ENCODE results near the gene SEMA5B.

Gene SEMA5B

DNA sequence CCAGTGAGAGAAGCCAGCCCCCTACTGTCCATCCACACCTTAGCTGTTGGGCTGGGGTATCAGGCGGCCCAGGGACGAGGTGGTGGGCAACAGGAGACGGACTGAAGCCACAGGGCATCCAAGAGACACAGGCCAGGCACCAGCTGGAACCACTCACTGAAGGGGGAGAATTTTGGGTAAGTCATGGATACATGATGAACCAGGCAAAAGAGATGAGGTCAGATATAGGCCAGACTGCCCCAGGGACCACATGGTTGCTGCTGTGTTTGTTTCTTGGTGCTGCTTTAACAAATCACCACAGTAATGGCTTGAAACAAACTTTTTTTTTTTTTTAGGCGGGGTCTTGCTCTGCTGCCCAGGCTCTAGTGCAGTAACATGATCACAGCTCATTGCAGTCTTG, 66.4 kb downstream of the SEMA5B start:
- DNase-seq (ENCODE audit: low read depth, low spot score) = no peak
- Histone ChIP-seq H3K4me3 (ENCODE audit: insufficient read length, low read depth) (no peak overlapping the region), H3K27me3 (ENCODE audit: insufficient read depth, insufficient read length) (no peaks in the 10 kb centered on the region), H3K9ac (ENCODE audit: insufficient read length, low read depth) (no peak overlapping the region), H3K36me3 (ENCODE audit: insufficient read depth, insufficient read length, low read length) (no peaks in the 10 kb centered on the region), H3K4me1 (ENCODE audit: insufficient read depth, insufficient read length) (peaks cover 17% of the 10 kb centered on the region), H3K9me3 (ENCODE audit: insufficient read depth, low read length) (no peaks in the 10 kb centered on the region)
- TF ChIP-seq ZNF274 (IDR thresholded peaks at IDR 0.05; ENCODE audit: low read depth, low read length) (no peak), YY1 (IDR thresholded peaks at IDR 0.05; ENCODE audit: insufficient read depth, insufficient read length) (no peak), SUZ12 (IDR thresholded peaks at IDR 0.05; ENCODE audit: extremely low read depth, insufficient read depth, insufficient read length) (no peak)

DNA sequence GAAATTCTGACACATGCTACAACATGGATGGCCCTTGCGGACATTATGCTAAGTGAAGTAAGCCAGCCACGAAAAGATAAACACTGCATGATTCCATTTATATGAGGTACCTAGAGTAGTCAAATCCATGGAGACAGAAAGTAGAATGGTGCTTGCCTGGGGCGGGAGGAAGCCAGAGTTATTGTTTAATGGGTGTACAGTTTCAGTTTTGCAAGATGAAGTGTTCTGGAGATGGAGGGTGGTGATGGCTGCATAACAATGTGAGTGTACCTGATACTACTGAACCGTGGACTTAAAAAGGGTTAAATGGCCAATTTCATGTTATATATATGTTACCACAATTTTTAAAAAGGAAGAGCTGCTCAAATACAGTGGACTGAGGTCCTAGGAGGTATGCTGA, 66.9 kb downstream of the SEMA5B start:
- H3K4me1 ChIP-seq (ENCODE audit: insufficient read depth, insufficient read length) = peaks cover 21% of the 10 kb centered on the region
- H3K4me3 ChIP-seq (ENCODE audit: insufficient read length, low read depth) = no peak overlapping the region
- no peak for DNase-seq (ENCODE audit: low read depth, low spot score)
- H3K9ac ChIP-seq (ENCODE audit: insufficient read length, low read depth) = no peak overlapping the region
- no peaks in the 10 kb centered on the region for H3K36me3 ChIP-seq (ENCODE audit: insufficient read depth, insufficient read length, low read length)
- H3K27me3 ChIP-seq (ENCODE audit: insufficient read depth, insufficient read length) = no peaks in the 10 kb centered on the region
- TF ChIP-seq ZNF274 (IDR thresholded peaks at IDR 0.05; ENCODE audit: low read depth, low read length) = no peak
- no peak for TF ChIP-seq SUZ12 (IDR thresholded peaks at IDR 0.05; ENCODE audit: extremely low read depth, insufficient read depth, insufficient read length)
- TF ChIP-seq YY1 (IDR thresholded peaks at IDR 0.05; ENCODE audit: insufficient read depth, insufficient read length) = no peak
- no peaks in the 10 kb centered on the region for H3K9me3 ChIP-seq (ENCODE audit: insufficient read depth, low read length)

DNA sequence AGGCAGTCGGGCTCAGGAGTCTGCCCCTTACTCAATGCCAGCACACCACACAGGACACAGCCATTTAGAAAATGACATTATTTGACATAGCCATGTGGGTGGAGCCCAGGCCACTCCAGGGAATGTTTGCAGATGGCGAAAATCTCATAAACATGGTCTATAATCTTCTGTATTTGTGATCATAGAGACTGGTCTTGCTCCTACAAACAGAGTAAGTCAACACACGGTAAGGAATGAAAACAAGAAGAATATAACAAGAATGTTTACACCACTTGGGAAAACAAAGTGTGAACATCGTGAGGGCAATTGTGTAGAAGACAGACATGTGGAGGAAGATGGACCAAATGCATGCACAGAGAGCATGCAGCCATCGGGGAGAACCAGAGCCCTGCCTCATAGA, 68.2 kb downstream of the SEMA5B start:
- H3K27me3 ChIP-seq (ENCODE audit: insufficient read depth, insufficient read length) = no peaks in the 10 kb centered on the region
- H3K4me3 ChIP-seq (ENCODE audit: insufficient read length, low read depth) = no peak overlapping the region
- no peaks in the 10 kb centered on the region for H3K36me3 ChIP-seq (ENCODE audit: insufficient read depth, insufficient read length, low read length)
- no peak overlapping the region for H3K9ac ChIP-seq (ENCODE audit: insufficient read length, low read depth)
- TF ChIP-seq YY1 (IDR thresholded peaks at IDR 0.05; ENCODE audit: insufficient read depth, insufficient read length) (no peak), ZNF274 (IDR thresholded peaks at IDR 0.05; ENCODE audit: low read depth, low read length) (no peak), SUZ12 (IDR thresholded peaks at IDR 0.05; ENCODE audit: extremely low read depth, insufficient read depth, insufficient read length) (no peak)
- no peak for DNase-seq (ENCODE audit: low read depth, low spot score)
- peaks cover 21% of the 10 kb centered on the region for H3K4me1 ChIP-seq (ENCODE audit: insufficient read depth, insufficient read length)
- H3K9me3 ChIP-seq (ENCODE audit: insufficient read depth, low read length) = no peaks in the 10 kb centered on the region

DNA sequence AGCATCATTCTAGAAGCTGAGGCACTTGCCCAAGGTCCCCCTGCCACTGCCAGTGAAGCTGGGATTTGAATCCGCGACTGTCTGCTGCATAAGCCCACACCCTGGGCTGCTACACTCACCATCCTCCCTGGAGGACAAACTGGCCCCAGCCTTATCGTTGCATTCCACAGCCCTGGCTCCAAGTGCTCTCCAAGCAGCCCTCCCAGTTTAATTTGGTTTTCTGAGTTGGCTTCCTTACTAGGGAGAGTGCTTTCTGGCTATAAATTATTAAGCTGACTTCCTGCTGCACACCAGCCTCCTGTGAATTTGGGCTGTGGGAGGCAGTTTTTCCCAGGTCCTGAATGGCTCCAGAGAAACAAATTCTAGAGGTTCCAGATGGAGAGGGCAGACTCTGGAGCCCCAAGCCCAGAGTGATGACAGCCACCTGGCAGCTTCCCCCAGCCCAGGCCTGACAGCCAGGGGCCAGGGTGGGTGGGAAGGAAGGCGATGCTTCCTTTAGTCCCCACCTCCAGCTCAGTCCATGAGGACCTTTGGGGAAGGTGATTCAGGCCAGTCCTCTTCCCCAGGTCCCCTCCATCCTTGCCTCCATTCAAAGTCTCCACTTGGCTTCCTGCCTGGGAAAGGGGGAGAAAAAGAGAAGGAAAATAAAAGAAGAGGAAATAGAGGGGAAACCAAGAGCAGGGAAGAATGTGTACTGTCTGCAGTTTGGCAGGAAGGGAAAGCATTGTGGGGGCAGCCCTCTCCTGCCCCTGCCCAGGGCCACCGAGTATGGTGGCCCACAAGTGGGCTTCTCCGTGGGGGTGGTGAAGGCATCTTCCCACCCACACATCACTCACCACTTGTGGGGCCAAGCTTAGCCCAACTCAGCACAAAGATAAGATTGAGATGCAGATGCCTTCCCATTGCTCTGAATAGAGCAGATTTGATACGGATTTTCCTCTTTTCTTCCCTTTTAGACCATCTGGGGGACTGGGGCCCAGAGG, 69.6 kb downstream of the SEMA5B start:
- no peak for TF ChIP-seq YY1 (IDR thresholded peaks at IDR 0.05; ENCODE audit: insufficient read depth, insufficient read length)
- TF ChIP-seq ZNF274 (IDR thresholded peaks at IDR 0.05; ENCODE audit: low read depth, low read length) = no peak
- no peak for TF ChIP-seq SUZ12 (IDR thresholded peaks at IDR 0.05; ENCODE audit: extremely low read depth, insufficient read depth, insufficient read length)
- peaks cover 21% of the 10 kb centered on the region for H3K4me1 ChIP-seq (ENCODE audit: insufficient read depth, insufficient read length)
- H3K4me3 ChIP-seq (ENCODE audit: insufficient read length, low read depth) = no peak overlapping the region
- H3K27me3 ChIP-seq (ENCODE audit: insufficient read depth, insufficient read length) = no peaks in the 10 kb centered on the region
- no peaks in the 10 kb centered on the region for H3K36me3 ChIP-seq (ENCODE audit: insufficient read depth, insufficient read length, low read length)
- H3K9me3 ChIP-seq (ENCODE audit: insufficient read depth, low read length) = no peaks in the 10 kb centered on the region
- no peak for DNase-seq (ENCODE audit: low read depth, low spot score)
- peak overlapping the region; percentile 16 for H3K9ac ChIP-seq (ENCODE audit: insufficient read length, low read depth)

DNA sequence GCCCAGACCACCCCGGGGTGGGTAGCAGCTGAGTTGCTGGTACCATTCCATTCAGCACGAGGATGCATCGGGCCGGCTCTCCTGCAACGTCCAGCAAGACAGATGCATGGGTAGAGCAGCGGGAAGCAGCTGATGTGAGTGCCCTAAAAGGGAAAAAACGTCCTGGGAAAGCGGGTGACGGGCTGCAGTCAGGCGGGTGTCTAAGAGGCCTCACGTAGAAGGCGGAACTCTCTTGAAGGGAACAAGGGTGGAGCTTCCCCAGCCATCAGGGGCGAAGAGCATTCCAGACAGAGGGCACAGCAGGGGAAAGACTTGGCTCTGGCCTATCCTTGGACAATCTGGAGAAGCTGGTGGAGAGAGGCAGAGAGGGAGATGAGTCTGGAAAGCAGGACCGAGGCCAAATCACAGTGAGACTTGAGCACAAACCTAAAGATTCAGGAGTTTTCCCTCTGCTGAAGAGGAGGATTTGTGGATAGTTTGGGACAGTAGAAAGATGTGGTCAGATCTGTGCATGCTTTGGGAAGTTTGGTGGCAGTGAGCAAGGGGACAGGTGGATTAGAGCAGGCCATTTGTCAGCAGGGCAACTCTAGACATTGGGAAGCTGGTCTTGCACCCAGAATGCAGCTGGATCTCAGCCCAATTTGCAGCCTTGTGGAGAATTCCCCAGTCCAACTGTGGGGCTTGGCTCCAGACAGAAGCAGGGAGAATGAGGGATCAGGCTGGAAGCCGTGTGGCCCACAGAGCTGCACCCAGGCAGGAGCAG, 70.7 kb downstream of the SEMA5B start:
- no peak overlapping the region for H3K4me3 ChIP-seq (ENCODE audit: insufficient read length, low read depth)
- H3K27me3 ChIP-seq (ENCODE audit: insufficient read depth, insufficient read length) = no peaks in the 10 kb centered on the region
- TF ChIP-seq ZNF274 (IDR thresholded peaks at IDR 0.05; ENCODE audit: low read depth, low read length) (no peak), SUZ12 (IDR thresholded peaks at IDR 0.05; ENCODE audit: extremely low read depth, insufficient read depth, insufficient read length) (no peak), YY1 (IDR thresholded peaks at IDR 0.05; ENCODE audit: insufficient read depth, insufficient read length) (no peak)
- peaks cover 27% of the 10 kb centered on the region for H3K4me1 ChIP-seq (ENCODE audit: insufficient read depth, insufficient read length)
- H3K9me3 ChIP-seq (ENCODE audit: insufficient read depth, low read length) = no peaks in the 10 kb centered on the region
- no peak for DNase-seq (ENCODE audit: low read depth, low spot score)
- no peak overlapping the region for H3K9ac ChIP-seq (ENCODE audit: insufficient read length, low read depth)
- H3K36me3 ChIP-seq (ENCODE audit: insufficient read depth, insufficient read length, low read length) = no peaks in the 10 kb centered on the region

DNA sequence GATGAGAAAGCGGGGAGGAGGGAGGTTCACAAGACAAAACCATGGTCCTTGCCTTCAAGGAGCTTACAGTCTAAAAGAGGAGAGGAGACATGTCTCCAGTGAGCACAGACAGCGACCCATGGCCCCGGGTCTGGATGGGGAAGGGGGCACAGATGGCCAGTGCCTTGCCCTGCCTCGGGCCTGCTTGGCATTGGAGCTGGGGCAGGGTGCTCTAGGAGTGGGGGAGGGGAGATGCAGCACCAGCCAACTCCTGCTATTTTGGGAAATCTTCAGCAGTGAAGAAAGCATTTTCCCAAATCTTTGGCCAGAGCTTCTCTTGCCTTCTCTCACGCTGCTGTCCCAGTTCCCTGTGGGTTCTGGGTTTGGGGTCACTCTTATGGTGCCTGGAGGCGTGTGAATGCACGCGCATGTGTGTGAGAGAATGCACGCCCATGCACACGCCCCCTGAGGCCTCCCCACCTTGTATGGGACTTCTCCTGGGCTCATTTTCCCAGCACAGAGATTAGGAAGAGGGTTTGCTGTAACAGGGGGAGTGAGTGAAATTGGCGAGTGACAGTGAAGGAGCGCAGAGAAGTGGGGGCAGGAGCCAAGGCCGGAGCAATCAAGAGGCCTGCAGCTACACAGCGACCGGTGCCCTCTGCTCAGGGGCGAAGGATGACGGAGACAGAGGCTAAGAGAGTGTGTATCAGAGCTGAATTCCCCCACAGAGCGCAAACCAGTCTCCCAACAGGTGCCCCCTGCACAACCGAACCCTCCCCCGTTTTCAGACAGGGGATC, 71.5 kb downstream of the SEMA5B start:
- Histone ChIP-seq H3K9ac (ENCODE audit: insufficient read length, low read depth) (no peak overlapping the region), H3K9me3 (ENCODE audit: insufficient read depth, low read length) (no peaks in the 10 kb centered on the region; the same call in 1 of the 2 replicates), H3K4me3 (ENCODE audit: insufficient read length, low read depth) (no peak overlapping the region), H3K4me1 (ENCODE audit: insufficient read depth, insufficient read length) (peaks cover 27% of the 10 kb centered on the region), H3K36me3 (ENCODE audit: insufficient read depth, insufficient read length, low read length) (no peaks in the 10 kb centered on the region), H3K27me3 (ENCODE audit: insufficient read depth, insufficient read length) (no peaks in the 10 kb centered on the region)
- TF ChIP-seq YY1 (IDR thresholded peaks at IDR 0.05; ENCODE audit: insufficient read depth, insufficient read length) (no peak), SUZ12 (IDR thresholded peaks at IDR 0.05; ENCODE audit: extremely low read depth, insufficient read depth, insufficient read length) (no peak), ZNF274 (IDR thresholded peaks at IDR 0.05; ENCODE audit: low read depth, low read length) (no peak)
- no peak for DNase-seq (ENCODE audit: low read depth, low spot score)

Measured in NT2/D1 (cell line).